Measurements from ENCODE around the gene EREG.

GRCh38 chr4:74339501-74339900 lies 25.4 kb upstream of the EREG start:
- TF ChIP-seq MAX (IDR thresholded peaks at IDR 0.05) (no peak), TCF12 (IDR thresholded peaks at IDR 0.05; ENCODE audit: low read depth, low read length) (no peak), PHF8 (conservative IDR thresholded peaks at IDR 0.05; ENCODE audit: low read depth, low read length) (no peak)
